ENCODE measurements around the gene SP2. TPM values are rescaled to one million over a fixed set of nuclear protein-coding genes. Genes with fewer than 3 reads are reported as not detected.

Gene SP2
- total and polyA plus RNA-seq, 2 donors (not counting 1 experiment from before 2014, with no cell fraction given), result 1.5 to 2.6 TPM

DNA sequence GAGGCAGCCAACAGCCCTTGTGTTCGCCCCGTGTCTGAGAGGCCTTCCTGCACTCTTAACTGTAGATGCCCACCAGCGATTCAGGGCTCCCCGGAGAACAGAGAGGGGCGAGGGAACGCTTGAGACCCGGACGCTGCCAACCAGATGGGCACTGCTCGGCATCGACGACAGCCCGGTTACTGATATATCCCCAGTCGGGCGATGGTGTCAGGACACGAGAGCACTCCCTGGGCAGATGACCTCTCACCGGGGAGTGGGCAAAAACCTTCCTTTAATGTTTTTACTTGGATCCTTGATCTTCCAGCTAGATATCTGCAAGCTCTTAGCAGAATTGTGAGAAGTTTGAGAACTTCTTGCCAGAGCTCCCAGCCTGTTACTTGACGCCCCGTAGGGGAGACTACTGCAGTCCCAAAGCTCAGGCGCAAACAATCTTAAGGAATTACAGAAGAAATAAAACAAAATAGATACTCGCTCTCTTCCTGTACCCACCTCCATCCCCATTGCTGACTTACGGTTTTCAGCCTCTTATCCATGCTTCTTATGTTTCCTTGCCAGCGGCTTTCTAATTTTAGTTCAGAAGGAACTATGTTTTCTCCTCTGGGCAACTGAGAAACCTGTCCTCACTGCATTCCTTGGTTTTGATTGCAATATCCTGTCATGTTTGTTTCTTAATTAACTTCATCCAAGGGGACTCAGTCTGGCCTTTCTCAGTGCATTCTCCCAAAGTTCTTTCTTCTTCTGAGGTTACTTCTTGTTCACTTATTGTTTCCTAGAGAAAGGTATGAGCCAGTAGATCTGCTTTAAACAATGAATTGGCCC lies 845 bp downstream of the SP2 start:
- TF ChIP-seq, protein P1, sequence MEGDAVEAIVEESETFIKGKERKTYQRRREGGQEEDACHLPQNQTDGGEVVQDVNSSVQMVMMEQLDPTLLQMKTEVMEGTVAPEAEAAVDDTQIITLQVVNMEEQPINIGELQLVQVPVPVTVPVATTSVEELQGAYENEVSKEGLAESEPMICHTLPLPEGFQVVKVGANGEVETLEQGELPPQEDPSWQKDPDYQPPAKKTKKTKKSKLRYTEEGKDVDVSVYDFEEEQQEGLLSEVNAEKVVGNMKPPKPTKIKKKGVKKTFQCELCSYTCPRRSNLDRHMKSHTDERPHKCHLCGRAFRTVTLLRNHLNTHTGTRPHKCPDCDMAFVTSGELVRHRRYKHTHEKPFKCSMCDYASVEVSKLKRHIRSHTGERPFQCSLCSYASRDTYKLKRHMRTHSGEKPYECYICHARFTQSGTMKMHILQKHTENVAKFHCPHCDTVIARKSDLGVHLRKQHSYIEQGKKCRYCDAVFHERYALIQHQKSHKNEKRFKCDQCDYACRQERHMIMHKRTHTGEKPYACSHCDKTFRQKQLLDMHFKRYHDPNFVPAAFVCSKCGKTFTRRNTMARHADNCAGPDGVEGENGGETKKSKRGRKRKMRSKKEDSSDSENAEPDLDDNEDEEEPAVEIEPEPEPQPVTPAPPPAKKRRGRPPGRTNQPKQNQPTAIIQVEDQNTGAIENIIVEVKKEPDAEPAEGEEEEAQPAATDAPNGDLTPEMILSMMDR (conservative IDR thresholded peaks at IDR 0.05 in 1 of 2, IDR thresholded peaks at IDR 0.05 in 1 of 2; ENCODE audit: low read depth in 1 of 2, low read length in 2 of 2), result no peak
- no peak for TF ChIP-seq EZH2 (IDR thresholded peaks at IDR 0.05; ENCODE audit: low read length, missing control alignments)
- no peaks in the 10 kb centered on the region for H4K20me1 ChIP-seq (ENCODE audit: control insufficient read depth, extremely low read depth, insufficient read depth, low read length)
- H3K4me2 ChIP-seq (ENCODE audit: extremely low read depth, insufficient read depth, low read length), result peak overlapping the region; percentile 100
- peak overlapping the region; percentile 65 for H2AFZ ChIP-seq (ENCODE audit: low read length)
- H3K79me2 ChIP-seq (ENCODE audit: control insufficient read depth, insufficient read depth, low read length), result peaks cover 3% of the 10 kb centered on the region
- H3K27me3 ChIP-seq (ENCODE audit: control insufficient read depth, insufficient read depth, low read length), result no peaks in the 10 kb centered on the region
- H3K27ac ChIP-seq (ENCODE audit: insufficient read depth, low read length), result peak overlapping the region; percentile 92
- peaks cover 4% of the 10 kb centered on the region for H3K4me1 ChIP-seq (ENCODE audit: control insufficient read depth, extremely low read depth, insufficient read depth, low read length)
- peaks cover 1% of the 10 kb centered on the region for H3K36me3 ChIP-seq (ENCODE audit: control insufficient read depth, insufficient read depth, low read length)
- no peaks in the 10 kb centered on the region for H3K9me3 ChIP-seq (ENCODE audit: control insufficient read depth, insufficient read depth, low read depth, low read length)
- peak overlapping the region; percentile 91 to 95 (median 92) for H3K4me3 ChIP-seq (replicated peaks in 1 of 4; ENCODE audit: control extremely low read depth in 1 of 4, insufficient read depth in 1 of 4, low read depth in 3 of 4, low read length in 4 of 4)
- H3K9ac ChIP-seq (ENCODE audit: insufficient read depth, low read length), result peak overlapping the region; percentile 89
- peak; percentile 8 to 20 for DNase-seq (ENCODE audit: low read depth in 2 of 2)

DNA sequence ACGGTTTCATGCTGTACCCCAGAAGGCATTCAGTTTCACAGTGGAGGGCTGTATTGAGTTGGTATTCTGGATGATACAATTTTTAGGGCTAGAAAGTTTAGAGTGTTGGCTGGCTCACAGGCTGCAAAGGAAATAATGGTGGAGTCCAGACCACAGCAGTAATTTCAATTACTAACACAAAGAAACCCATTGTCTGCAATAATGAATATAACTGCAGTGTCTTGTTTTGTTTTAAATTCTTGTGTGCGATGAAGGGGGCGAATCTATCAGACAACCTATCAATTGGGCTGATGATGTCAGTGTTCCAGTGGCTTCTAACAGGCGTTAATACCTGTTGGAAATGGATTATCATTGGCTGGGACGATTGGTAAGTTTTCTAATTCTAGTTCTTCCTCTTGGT lies 1.5 kb downstream of the SP2 start:
- Histone ChIP-seq H2AFZ (ENCODE audit: low read length) (no peak overlapping the region), H3K36me3 (ENCODE audit: control insufficient read depth, insufficient read depth, low read length) (peaks cover 1% of the 10 kb centered on the region), H4K20me1 (ENCODE audit: control insufficient read depth, extremely low read depth, insufficient read depth, low read length) (no peaks in the 10 kb centered on the region), H3K79me2 (ENCODE audit: control insufficient read depth, insufficient read depth, low read length) (peaks cover 3% of the 10 kb centered on the region), H3K4me3 (replicated peaks in 1 of 4; ENCODE audit: control extremely low read depth in 1 of 4, insufficient read depth in 1 of 4, low read depth in 3 of 4, low read length in 4 of 4) (peak overlapping the region in 3 of 4 experiments; percentile 91 to 95 (median 92)), H3K4me2 (ENCODE audit: extremely low read depth, insufficient read depth, low read length) (peak overlapping the region; percentile 100), H3K27ac (ENCODE audit: insufficient read depth, low read length) (no peak overlapping the region), H3K9me3 (ENCODE audit: control insufficient read depth, insufficient read depth, low read depth, low read length) (no peaks in the 10 kb centered on the region), H3K4me1 (ENCODE audit: control insufficient read depth, extremely low read depth, insufficient read depth, low read length) (peaks cover 4% of the 10 kb centered on the region), H3K9ac (ENCODE audit: insufficient read depth, low read length) (no peak overlapping the region), H3K27me3 (ENCODE audit: control insufficient read depth, insufficient read depth, low read length) (no peaks in the 10 kb centered on the region)
- DNase-seq (ENCODE audit: low read depth in 2 of 2), result peak in 1 of 2 donors; percentile 44
- TF ChIP-seq, protein P1 (conservative IDR thresholded peaks at IDR 0.05 in 1 of 2, IDR thresholded peaks at IDR 0.05 in 1 of 2; ENCODE audit: low read depth in 1 of 2, low read length in 2 of 2), result no peak
- TF ChIP-seq EZH2 (IDR thresholded peaks at IDR 0.05; ENCODE audit: low read length, missing control alignments), result no peak

DNA sequence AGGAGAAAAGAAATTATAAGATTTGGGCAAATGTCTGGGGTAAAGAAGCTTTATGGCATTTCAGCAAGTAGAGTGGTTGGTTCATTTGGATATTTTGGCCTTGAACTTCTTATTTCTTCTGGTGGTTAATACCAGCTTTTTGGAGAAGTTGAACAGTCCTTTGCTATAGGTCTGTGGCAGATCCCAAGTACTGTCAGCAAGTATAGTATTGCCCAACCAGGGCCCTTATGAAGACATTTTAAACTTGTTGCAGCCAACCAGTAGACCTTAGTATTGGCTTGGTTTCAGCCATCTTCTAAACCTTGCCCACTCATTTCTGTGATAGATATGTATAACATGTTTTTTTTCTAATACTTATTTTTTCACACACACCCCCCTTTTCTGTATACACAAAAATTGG lies 2.2 kb downstream of the SP2 start:
- Histone ChIP-seq H3K27me3 (ENCODE audit: control insufficient read depth, insufficient read depth, low read length) (no peaks in the 10 kb centered on the region), H3K4me3 (replicated peaks in 1 of 4; ENCODE audit: control extremely low read depth in 1 of 4, insufficient read depth in 1 of 4, low read depth in 3 of 4, low read length in 4 of 4) (no peak overlapping the region), H3K4me2 (ENCODE audit: extremely low read depth, insufficient read depth, low read length) (no peak overlapping the region), H3K9ac (ENCODE audit: insufficient read depth, low read length) (no peak overlapping the region), H3K36me3 (ENCODE audit: control insufficient read depth, insufficient read depth, low read length) (peaks cover 1% of the 10 kb centered on the region), H4K20me1 (ENCODE audit: control insufficient read depth, extremely low read depth, insufficient read depth, low read length) (no peaks in the 10 kb centered on the region), H2AFZ (ENCODE audit: low read length) (no peak overlapping the region), H3K79me2 (ENCODE audit: control insufficient read depth, insufficient read depth, low read length) (peaks cover 3% of the 10 kb centered on the region), H3K27ac (ENCODE audit: insufficient read depth, low read length) (no peak overlapping the region), H3K4me1 (ENCODE audit: control insufficient read depth, extremely low read depth, insufficient read depth, low read length) (peaks cover 4% of the 10 kb centered on the region), H3K9me3 (ENCODE audit: control insufficient read depth, insufficient read depth, low read depth, low read length) (no peaks in the 10 kb centered on the region)
- TF ChIP-seq EZH2 (IDR thresholded peaks at IDR 0.05; ENCODE audit: low read length, missing control alignments), result no peak
- TF ChIP-seq, protein P1 (conservative IDR thresholded peaks at IDR 0.05 in 1 of 2, IDR thresholded peaks at IDR 0.05 in 1 of 2; ENCODE audit: low read depth in 1 of 2, low read length in 2 of 2), result no peak
- no peak for DNase-seq (ENCODE audit: low read depth in 2 of 2)
